ENCODE results near the gene MBTPS1.

The MBTPS1 gene

GRCh38 chr16:84116720-84117493 lies at the start of gene MBTPS1:
Gene MBTPS1, minus strand, starts transcription at chr16:84116942. Its CDS starts 15,159 bp downstream, at chr16:84101783.
- DNase-seq: peak; percentile 95 to 96

DNA sequence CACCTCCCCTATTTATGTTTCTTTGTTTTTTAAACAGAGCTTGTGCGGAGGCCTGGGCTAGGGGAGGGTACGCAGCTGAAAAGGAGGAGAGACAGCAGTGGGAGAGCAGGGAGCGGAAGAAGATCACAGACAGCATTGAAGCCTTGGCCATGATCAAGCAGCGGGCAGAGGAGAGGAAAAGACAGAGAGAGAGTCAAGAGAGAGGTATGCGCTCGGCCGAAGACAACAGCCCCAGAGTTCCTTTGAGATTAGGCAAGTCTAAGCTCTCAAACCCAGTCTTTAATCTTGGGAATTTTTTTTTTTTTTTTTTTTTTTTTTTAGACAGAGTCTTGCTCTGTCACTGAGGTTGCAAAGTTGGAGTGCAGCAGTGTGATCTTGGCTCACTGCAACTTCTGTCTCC lies 49.0 kb upstream of the MBTPS1 start:
- DNase-seq: no peak

- DNase-seq: no peak
Observed at GRCh38 chr16:84161801-84162200, 45.1 kb upstream of the MBTPS1 start.

DNA sequence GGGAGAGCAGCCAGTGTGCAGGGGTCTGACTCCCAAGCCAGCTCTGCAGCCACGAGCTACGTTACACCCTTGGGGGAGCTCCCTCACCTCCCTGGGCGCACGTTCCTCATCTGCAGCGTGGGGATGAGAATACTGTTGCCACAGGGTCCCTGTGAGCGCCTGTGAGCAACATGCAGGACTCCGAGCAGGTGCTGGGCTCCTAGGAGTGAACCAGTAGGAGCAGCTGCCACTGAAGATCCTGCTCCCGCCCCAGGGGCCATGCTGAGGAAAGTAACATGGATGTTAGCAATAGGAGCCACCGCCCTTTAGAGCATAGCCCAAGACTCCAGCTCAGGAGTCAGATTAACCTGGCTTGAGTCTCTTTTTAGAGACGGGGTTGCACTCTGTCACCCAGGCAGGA lies 44.3 kb upstream of the MBTPS1 start:
- no peak for DNase-seq

- DNase-seq: no peak
Observed at GRCh38 chr16:84159800-84160199, 43.1 kb upstream of the MBTPS1 start.

GRCh38 chr16:84159007-84159406 lies 42.3 kb upstream of the MBTPS1 start:
- DNase-seq: no peak

- DNase-seq: no peak
Observed at GRCh38 chr16:84156342-84156784, 39.6 kb upstream of the MBTPS1 start.

DNA sequence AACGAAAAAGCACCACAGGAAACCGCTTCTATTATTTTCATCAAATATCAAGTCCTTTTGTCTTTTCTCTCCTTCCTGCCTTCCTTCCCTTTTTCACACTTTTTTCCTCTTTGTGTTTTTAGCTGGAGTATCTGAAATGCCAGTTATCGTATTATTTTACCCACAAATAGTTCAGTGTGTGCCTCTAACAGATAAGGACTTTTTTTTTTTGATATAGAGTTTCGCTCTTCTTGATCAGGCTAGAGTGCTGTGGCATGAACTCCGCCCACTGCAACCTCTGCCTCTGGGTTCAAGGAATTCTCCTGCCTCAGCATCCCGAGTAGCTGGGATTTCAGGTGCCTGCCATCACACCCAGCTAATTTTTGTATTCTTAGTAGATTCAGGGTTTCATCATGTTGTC lies 39.0 kb upstream of the MBTPS1 start:
- no peak for DNase-seq

- no peak for DNase-seq
Observed at GRCh38 chr16:84155226-84155625, 38.5 kb upstream of the MBTPS1 start.

DNA sequence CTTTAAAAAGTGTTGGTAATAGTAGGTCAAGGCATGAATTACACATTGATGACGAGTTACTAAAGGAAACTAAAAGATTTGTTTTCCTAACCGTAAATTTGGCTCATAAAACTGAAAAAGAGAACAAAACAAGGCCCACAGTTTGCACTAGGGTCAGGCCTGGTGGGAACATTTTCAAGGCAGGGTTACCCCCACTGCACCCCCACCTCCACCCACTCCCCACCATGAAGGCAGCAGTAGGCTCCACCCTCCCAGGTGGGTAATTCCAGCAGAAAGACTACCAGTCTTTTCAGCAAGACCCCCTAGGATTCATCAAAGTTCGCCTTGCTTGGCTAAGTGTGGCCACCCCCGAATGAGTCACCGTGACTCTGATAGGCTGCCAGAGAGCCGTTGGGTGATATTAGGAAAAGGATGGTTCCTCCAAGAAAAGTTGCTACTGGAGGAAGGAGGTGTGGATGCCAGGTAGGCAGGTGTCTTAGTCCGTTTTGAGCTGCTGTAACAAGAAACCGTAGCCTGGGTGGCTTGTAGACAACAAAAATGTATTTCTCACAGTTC lies 37.0 kb upstream of the MBTPS1 start:
- no peak for DNase-seq

GRCh38 chr16:84150926-84151325 lies 34.2 kb upstream of the MBTPS1 start:
- no peak for DNase-seq

- peak; percentile 73 to 85 for DNase-seq
Observed at GRCh38 chr16:84144859-84145639, 28.3 kb upstream of the MBTPS1 start, which contains the start of the genes DNAAF1 and HSDL1. Gene DNAAF1, plus strand, starts transcription at chr16:84145308. Its CDS starts 133 bp downstream, at chr16:84145441. Gene HSDL1, minus strand, starts transcription at chr16:84145177. Its CDS starts 13,856 bp downstream, at chr16:84131321.

DNA sequence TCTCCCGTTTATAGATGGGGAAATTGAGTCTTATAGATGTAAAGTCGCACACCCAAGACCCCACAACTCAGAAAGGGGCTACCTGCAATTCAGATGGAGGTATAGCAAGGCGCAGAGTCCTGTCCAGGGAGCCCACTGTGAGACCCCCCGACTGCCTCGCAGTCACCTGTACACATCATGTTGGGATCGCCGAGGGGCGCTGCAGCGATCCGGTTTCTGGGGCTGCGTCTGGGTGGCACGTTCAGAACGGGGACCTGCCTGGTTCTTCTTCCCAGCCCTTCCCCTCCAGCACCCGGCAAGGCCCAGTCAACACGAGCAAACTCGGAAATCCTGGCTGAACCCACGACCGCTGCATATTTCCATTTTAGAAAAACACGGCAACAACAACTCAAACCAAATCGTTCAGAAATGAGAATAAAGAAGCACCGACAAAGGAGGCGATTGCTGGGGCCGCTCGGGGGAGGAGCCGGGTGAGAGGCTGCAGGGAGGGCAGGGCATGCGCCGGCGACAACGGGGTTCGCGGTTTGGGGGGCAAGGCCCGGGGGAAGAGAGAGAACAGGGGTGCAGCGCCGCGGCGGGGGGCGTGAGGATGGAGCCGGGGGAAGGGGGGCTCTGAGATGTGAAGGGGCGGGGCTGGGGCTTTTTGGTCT lies 27.6 kb upstream of the MBTPS1 start:
- peak in 1 of 2 donors; percentile 13 for DNase-seq

DNA sequence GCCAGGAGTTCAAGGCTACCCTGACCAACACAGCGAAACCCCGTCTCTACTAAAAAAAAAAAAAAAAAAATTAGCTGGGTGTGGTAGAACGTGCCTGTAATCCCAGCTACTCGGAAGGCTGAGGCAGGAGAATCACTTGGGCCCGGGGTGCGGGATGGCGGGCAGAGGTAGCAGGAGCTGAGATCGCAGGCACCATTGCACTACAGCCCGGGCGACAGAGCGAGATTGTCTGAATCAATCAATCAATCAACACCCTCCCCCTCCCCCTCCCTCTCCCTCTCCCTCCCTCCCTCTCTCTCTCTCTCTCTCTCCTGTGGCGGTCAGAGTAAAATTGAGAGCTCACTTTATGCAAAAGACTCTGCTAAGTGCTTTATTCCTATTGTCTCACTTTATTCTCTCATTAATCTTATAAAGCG lies 27.1 kb upstream of the MBTPS1 start:
- no peak for DNase-seq

DNA sequence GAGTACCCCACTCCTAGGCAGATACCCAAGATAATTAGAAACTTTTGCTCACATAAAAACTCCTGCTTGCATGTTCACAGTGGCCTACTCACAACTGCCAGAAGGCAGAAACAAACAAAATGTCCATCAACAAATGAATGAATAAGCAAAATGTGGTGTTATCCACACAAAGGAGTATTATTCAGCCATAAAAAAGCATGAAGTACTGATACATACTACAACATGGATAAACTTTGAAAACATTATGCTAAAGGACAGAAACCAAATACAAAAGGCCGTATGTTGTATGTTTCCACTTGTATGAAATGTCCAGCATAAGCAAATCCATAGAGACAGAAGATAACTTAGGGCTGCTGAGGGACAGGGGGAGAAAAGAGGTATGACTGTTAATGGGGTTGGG lies 26.3 kb upstream of the MBTPS1 start:
- no peak for DNase-seq

DNA sequence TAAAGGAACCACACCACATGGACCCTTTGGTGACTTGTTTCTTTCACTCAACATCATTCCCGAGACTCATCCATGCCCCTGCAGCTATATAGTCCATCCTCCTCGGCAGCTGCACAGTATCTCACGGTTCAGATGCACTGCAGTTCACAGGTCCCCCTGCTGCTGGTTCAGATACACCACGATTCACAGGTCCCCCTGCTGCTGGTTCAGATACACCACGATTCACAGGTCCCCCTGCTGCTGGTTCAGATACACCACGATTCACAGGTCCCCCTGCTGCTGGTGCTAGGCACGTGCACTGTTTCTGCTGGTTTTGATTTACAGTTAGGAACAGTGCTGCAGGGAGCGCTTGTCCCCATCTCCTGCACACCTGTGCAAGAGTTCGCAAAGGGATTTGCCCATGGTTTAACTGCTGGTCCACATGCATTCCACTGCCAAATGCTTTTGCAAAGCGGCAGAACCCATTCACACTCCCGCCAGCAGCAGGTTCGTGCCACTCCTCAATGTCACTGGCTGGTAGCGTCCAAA lies 24.5 kb upstream of the MBTPS1 start:
- no peak for DNase-seq

- DNase-seq: no peak
Observed at GRCh38 chr16:84139628-84140258, 23.0 kb upstream of the MBTPS1 start.

GRCh38 chr16:84138824-84139627 lies 22.3 kb upstream of the MBTPS1 start:
- DNase-seq: no peak

DNA sequence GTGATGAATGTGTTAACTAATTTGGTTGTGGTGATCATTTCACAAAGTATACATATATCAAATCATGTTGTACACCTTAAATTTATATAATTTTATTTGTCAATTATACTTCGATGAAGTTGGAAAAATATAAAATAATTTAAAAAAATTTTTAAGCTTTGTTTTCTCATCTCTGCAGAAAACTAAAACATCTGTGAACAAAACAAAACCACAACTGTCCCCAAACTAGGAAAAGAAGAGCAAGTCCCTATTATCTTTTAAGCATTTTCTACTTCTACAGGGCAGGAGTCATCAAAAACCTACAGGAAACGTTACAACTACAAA lies 21.7 kb upstream of the MBTPS1 start:
- no peak for DNase-seq

GRCh38 chr16:84137769-84138357 lies 21.1 kb upstream of the MBTPS1 start:
- no peak for DNase-seq

- no peak for DNase-seq
Observed at GRCh38 chr16:84137287-84137686, 20.5 kb upstream of the MBTPS1 start.

Data from hippocampal formation (tissue), 2 donors.